ENCODE results near the gene PYGO2.

- TF ChIP-seq CTCF (IDR thresholded peaks at IDR 0.05; ENCODE audit: low read depth, low read length) (peak; percentile 42), EZH2phosphoT487 (IDR thresholded peaks at IDR 0.05; ENCODE audit: low read depth) (no peak)
Measured at GRCh38 chr1:154973344-154974101, 11.9 kb upstream of the PYGO2 start.

Data from OCI-LY3 (cell line).